OCI-LY1 (cell line): Measurements from ENCODE around the gene GPHB5.

Experiments
- H2AFZ ChIP-seq: fragments of 200-600 bp; sonication (generic), shearing (Covaris generic); 2 replicates; pipeline ENCODE4 v1.6.0; 2014; ENCODE audit warnings: antibody characterized with exemption, mild to moderate bottlenecking, low read length
- H3F3A ChIP-seq: fragments of 200-600 bp; sonication (generic), shearing (Covaris generic); 2 replicates; pipeline ENCODE4 v1.6.0; 2014; ENCODE audit warnings: mild to moderate bottlenecking, antibody characterized with exemption, low read length, moderate library complexity; ENCODE audit not compliant: insufficient read depth
- H3K27ac ChIP-seq: fragments of 200-600 bp; sonication (generic); 2 replicates; pipeline ENCODE4 v1.5.1; 2014; ENCODE audit warnings: low read length, mixed run types, mild to moderate bottlenecking, low read depth; ENCODE audit not compliant: poor library complexity, severe bottlenecking
- H3K27me3 ChIP-seq: fragments of 200-600 bp; sonication (generic); 2 replicates; pipeline ENCODE4 v1.6.0; 2014; ENCODE audit warnings: antibody characterized with exemption, mild to moderate bottlenecking, low read length, moderate library complexity; ENCODE audit not compliant: insufficient read depth
- H3K36me3 ChIP-seq: fragments of 200-600 bp; sonication (generic); 2 replicates; pipeline ENCODE4 v1.6.1; 2014; ENCODE audit warnings: mild to moderate bottlenecking, antibody characterized with exemption, low read length, moderate library complexity, mixed read lengths; ENCODE audit not compliant: insufficient read depth
- H3K4me1 ChIP-seq: fragments of 200-600 bp; sonication (generic); 2 replicates; pipeline ENCODE4 v1.5.1; 2014; ENCODE audit warnings: mild to moderate bottlenecking, low read length, moderate library complexity; ENCODE audit not compliant: insufficient read depth, severe bottlenecking
- H3K4me2 ChIP-seq: fragments of 200-600 bp; sonication (generic), shearing (Covaris generic); 2 replicates; pipeline ENCODE4 v1.6.1; 2014; ENCODE audit warnings: low read length
- H3K4me3 ChIP-seq: fragments of 200-600 bp; sonication (generic); 2 replicates; pipeline ENCODE4 v1.5.1; 2014; ENCODE audit warnings: low read length, low read depth, mild to moderate bottlenecking, mixed read lengths; ENCODE audit not compliant: poor library complexity, severe bottlenecking
- H3K79me2 ChIP-seq: fragments of 200-600 bp; shearing (Covaris generic); 2 replicates; pipeline ENCODE4 v1.6.1; 2016; ENCODE audit warnings: mixed run types, low read length, mixed read lengths; ENCODE audit not compliant: insufficient read depth
- H3K9ac ChIP-seq: fragments of 200-600 bp; sonication (generic), shearing (Covaris generic); 2 replicates; pipeline ENCODE4 v1.6.1; 2014; ENCODE audit warnings: mild to moderate bottlenecking, low read length, mixed read lengths
- H3K9me2 ChIP-seq: fragments of 200-600 bp; sonication (generic), shearing (Covaris generic); 2 replicates; pipeline ENCODE4 v1.6.1; 2014; ENCODE audit warnings: low read depth, mild to moderate bottlenecking, low read length, mixed read lengths
- H3K9me3 ChIP-seq: fragments of 200-600 bp; shearing (Covaris generic); 2 replicates; pipeline ENCODE4 v1.6.1; 2014; ENCODE audit warnings: low read length, mixed read lengths
- H4K20me1 ChIP-seq: fragments of 200-600 bp; sonication (generic), shearing (Covaris generic); 2 replicates; pipeline ENCODE4 v1.6.0; 2016; ENCODE audit warnings: mild to moderate bottlenecking, low read length; ENCODE audit not compliant: insufficient read depth
- CTCF ChIP-seq: fragments of 200-600 bp; sonication (generic), shearing (Covaris generic); IDR thresholded peaks from 2 replicates; pipeline ENCODE4 v1.5.1; 2017; ENCODE audit warnings: mild to moderate bottlenecking, antibody characterized with exemption, low read length, moderate library complexity, mixed read lengths
- EZH2 ChIP-seq: fragments of 200-600 bp; sonication (generic), shearing (Covaris generic); IDR thresholded peaks from 2 replicates; pipeline ENCODE4 v1.8.0; 2017; ENCODE audit warnings: borderline replicate concordance, mixed run types, mild to moderate bottlenecking, antibody characterized with exemption, low read length, moderate library complexity, mixed read lengths

Gene GPHB5

GRCh38 chr14:63296060-63296563 is 22.6 kb downstream of the GPHB5 start:
- Histone ChIP-seq H3K9me3 (no peaks in the 10 kb centered on the region), H3K9ac (no peak overlapping the region), H3K4me2 (no peak overlapping the region), H3K4me1 (no peaks in the 10 kb centered on the region), H4K20me1 (no peaks in the 10 kb centered on the region), H3K36me3 (no peaks in the 10 kb centered on the region), H2AFZ (no peak overlapping the region), H3K27me3 (0 out of 2 replicates have a peak, but pooled peaks cover 3% of the 10 kb centered on the region), H3F3A (no peaks in the 10 kb centered on the region), H3K4me3 (no peak overlapping the region), H3K9me2 (no peaks in the 10 kb centered on the region), H3K79me2 (no peaks in the 10 kb centered on the region), H3K27ac (no peak overlapping the region)
- no peak for TF ChIP-seq CTCF
- TF ChIP-seq EZH2: no peak

DNA sequence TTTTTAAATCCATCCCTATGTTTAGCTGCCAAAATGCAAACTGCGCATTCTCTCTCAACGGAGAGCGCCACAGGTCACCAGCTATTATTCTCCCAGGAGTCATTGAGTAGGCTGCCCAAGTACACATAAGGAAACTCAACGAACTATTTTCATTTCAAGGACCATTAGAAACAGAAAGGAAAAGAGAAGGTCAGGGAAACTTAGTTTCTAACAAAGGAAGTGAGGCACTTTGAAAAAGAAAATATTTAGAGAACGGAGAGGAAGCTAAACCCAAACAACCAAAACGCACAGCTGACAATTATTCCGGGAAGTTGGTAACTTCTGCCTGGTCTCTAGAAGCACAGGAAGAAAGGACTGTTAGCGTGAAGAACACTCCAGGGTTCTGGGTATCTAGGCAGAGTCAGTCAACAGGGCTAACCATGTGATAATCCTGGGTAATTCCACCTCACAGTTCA is 23.5 kb downstream of the GPHB5 start:
- H3K4me1 ChIP-seq: no peaks in the 10 kb centered on the region
- H3K27me3 ChIP-seq: 0 out of 2 replicates have a peak, but pooled peaks cover 3% of the 10 kb centered on the region
- no peak overlapping the region for H3K4me2 ChIP-seq
- no peaks in the 10 kb centered on the region for H3K9me3 ChIP-seq
- no peak overlapping the region for H3K9ac ChIP-seq
- H3F3A ChIP-seq: no peaks in the 10 kb centered on the region
- no peaks in the 10 kb centered on the region for H4K20me1 ChIP-seq
- no peak overlapping the region for H3K27ac ChIP-seq
- H2AFZ ChIP-seq: no peak overlapping the region
- H3K9me2 ChIP-seq: no peaks in the 10 kb centered on the region
- no peak for TF ChIP-seq EZH2
- no peak for TF ChIP-seq CTCF
- no peak overlapping the region for H3K4me3 ChIP-seq
- H3K79me2 ChIP-seq: no peaks in the 10 kb centered on the region
- no peaks in the 10 kb centered on the region for H3K36me3 ChIP-seq

DNA sequence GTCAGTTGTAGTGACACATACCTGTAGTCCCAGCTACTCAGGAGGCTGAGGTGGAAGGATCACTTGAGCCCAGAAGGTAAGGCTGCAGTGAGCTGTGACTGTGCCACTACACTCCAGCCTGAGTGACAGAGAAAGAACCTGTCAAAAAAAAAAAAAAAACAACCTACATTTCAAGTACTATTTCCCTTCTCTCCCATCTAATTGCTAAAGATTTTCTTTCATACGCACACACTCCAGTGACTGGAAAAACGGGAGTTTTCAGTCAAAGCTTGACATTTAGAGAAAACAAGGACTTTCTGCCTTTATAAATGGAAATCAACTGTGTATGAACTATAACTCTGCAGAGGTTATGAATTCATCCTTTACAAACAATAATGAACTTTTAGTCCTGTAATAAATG is 25.9 kb downstream of the GPHB5 start:
- no peaks in the 10 kb centered on the region for H4K20me1 ChIP-seq
- no peak overlapping the region for H3K9ac ChIP-seq
- H3K9me2 ChIP-seq: no peaks in the 10 kb centered on the region
- H3K36me3 ChIP-seq: no peaks in the 10 kb centered on the region
- H3K4me2 ChIP-seq: no peak overlapping the region
- TF ChIP-seq CTCF: no peak
- TF ChIP-seq EZH2: no peak
- no peak overlapping the region for H2AFZ ChIP-seq
- H3F3A ChIP-seq: no peaks in the 10 kb centered on the region
- no peaks in the 10 kb centered on the region for H3K4me1 ChIP-seq
- no peak overlapping the region for H3K4me3 ChIP-seq
- H3K27me3 ChIP-seq: no peaks in the 10 kb centered on the region
- no peaks in the 10 kb centered on the region for H3K9me3 ChIP-seq
- H3K79me2 ChIP-seq: no peaks in the 10 kb centered on the region
- H3K27ac ChIP-seq: no peak overlapping the region
